OCI-LY3 (cell line): Measurements from ENCODE around the gene CMIP.
"Not testable (repeated sequence)": the region's sequence is repeated elsewhere in the genome, so short reads cannot be mapped to it uniquely, and the experiment has no call there.

Experiments
- CTCF ChIP-seq: fragments of 200-600, 300-600 bp; sonication (generic); IDR thresholded peaks from 2 replicates; pipeline ENCODE4 v1.5.1; 2014; ENCODE audit warnings: antibody characterized with exemption, low read length, low read depth
- EZH2phosphoT487 ChIP-seq: fragments of 200-600 bp; shearing (Covaris generic); IDR thresholded peaks from 2 replicates; pipeline ENCODE4 v1.6.1; 2018; ENCODE audit warnings: antibody characterized with exemption, mixed run types, low read depth

- TF ChIP-seq CTCF, EZH2phosphoT487: not testable (repeated sequence)
Observed at GRCh38 chr16:81577272-81577671, 132.7 kb downstream of the CMIP start.
